ENCODE data around the gene CDK19.

DNA sequence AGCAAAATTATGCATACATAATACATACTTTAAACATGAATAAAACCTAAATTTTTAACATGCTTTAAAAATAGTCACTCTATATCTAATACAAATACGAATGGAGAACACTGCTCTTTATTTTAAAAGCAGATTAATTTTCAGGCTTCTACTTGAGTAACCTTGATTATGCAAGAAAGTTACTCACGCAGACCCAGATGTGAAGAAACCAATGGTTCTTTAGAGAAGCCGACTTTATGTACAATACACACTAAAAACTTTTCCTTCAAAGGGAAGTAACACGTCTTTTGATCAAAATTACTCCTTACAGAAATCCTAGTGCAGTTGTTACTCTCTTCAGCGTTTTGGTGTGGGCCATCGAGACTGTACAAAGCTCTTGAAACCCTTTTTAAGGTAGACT, 201.9 kb downstream of the CDK19 start:
- TF ChIP-seq, protein P1, sequence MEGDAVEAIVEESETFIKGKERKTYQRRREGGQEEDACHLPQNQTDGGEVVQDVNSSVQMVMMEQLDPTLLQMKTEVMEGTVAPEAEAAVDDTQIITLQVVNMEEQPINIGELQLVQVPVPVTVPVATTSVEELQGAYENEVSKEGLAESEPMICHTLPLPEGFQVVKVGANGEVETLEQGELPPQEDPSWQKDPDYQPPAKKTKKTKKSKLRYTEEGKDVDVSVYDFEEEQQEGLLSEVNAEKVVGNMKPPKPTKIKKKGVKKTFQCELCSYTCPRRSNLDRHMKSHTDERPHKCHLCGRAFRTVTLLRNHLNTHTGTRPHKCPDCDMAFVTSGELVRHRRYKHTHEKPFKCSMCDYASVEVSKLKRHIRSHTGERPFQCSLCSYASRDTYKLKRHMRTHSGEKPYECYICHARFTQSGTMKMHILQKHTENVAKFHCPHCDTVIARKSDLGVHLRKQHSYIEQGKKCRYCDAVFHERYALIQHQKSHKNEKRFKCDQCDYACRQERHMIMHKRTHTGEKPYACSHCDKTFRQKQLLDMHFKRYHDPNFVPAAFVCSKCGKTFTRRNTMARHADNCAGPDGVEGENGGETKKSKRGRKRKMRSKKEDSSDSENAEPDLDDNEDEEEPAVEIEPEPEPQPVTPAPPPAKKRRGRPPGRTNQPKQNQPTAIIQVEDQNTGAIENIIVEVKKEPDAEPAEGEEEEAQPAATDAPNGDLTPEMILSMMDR (IDR thresholded peaks at IDR 0.05): no peak
- TF ChIP-seq GABPA (IDR thresholded peaks at IDR 0.05; ENCODE audit: low read depth): no peak
- TF ChIP-seq SMC3 (IDR thresholded peaks at IDR 0.05; ENCODE audit: low read depth, low read length): no peak
- TF ChIP-seq, protein P2, sequence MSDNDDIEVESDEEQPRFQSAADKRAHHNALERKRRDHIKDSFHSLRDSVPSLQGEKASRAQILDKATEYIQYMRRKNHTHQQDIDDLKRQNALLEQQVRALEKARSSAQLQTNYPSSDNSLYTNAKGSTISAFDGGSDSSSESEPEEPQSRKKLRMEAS (IDR thresholded peaks at IDR 0.05; ENCODE audit: low read depth): no peak
- TF ChIP-seq TEAD4 (IDR thresholded peaks at IDR 0.05; ENCODE audit: borderline replicate concordance, insufficient read depth): no peak

Measured in SK-N-SH (cell line).